ENCODE results near the gene RSPH6A.
"Not testable (repeated sequence)": the region's sequence is repeated elsewhere in the genome, so short reads cannot be mapped to it uniquely, and the experiment has no call there.

RSPH6A gene

DNA sequence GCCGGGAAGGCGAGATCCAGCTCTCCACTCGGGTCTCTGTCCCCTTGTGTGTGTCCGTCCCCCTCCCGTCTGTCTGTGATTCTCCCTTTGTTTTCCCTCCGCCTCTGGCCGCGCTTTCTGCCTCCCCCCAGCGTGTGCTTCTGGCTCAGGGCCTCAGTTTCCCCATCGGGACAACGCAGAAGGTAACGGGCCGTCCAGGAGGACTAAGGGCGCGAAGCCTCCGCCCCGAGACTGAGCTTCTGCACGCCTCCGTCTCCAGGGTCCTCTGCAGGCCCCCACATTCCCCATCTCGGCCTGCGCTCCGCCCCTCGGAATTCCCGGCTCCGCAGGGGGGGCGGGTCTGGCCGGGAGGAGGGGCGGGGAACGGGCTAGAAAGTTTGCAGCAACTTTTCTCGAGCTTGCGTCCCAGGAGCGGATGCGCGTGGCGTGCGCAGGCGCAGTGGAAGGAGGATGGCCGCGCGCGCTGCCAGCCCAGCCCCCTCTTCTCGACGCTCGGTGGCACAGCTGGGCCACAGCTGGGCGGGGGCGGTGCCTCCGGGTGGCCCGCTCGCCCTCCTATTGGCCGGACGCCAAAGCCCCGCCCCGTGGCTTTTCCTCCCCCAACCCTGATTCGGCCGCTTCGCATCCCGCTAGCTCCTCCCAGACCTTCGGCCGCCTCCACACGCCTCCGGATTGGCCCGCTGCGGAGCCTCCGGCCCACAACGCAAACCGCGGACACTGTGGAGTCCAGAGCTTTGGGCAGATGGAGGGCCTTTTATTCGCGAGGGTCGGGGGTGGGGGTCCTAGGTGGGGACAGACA is 45.9 kb downstream of the RSPH6A start, which contains the start of gene SIX5:
Gene SIX5, minus strand, starts transcription at position 269 of the 799 bp plus-strand sequence. CDS start 408 bp downstream, outside the sequence.
- peak within 1 kb of the TSS; percentile 78 for H3K4me3 ChIP-seq (ENCODE audit: low read depth, low read length)
- peak; percentile 94 for DNase-seq (ENCODE audit: low read depth)

DNA sequence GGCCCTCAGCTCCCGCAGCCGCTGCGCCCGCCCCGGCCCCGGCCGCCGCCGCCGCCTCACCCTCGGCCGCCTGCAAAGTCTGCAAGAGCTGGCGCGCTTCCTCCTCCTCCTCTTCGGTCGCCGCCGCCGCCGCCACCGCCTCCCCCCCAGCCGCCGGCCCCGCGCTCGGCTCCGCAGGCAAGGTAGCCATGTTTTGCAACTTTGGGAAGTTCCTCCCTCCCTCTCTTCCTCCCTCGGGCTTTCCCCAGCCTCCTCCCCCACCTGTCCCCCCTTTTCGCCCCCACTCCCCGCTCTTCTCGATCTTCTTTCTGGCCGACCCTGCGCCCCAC is 46.5 kb downstream of the RSPH6A start:
- DNase-seq (ENCODE audit: low read depth) = no peak
- H3K4me3 ChIP-seq (ENCODE audit: low read depth, low read length) = peak overlapping the region; percentile 78

DNA sequence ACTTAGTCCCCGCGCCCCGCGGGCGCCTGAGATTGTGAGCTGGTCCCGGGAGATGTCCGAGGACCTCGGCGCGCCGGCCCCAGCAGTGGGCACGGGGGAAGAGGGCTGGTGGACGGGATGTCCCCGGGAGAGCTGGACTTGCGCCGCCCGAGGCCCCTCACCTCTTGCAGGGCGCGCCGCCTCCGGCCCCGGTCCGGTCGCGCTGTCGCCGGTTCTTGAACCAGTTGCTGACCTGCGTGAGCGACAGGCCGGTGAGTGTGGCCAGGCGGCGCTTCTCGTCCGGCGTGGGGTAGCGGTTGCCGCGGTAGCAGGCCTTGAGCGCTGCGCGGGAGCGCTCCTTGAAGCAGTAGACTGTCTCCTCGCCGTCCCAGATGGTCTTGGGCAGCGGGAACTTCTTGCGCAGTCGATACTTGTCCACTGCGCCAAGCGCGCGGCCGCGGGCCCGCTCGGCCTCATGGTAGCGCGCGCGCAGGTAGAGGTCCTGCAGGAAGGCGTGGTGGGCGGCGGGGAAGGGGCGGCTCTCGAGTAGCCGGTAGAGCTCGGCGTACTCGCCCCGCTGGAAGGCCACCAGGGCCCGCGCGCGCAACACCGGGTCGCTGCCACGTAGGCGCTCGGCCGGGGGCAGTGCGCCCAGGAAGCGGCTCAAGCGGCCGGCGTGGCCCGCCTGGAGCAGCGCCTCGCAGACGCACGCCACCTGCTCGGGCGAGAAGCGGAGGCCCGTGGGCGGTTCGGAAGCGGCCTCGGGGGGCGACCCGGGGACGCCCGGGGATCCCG is 47.0 kb downstream of the RSPH6A start:
- H3K4me3 ChIP-seq (ENCODE audit: low read depth, low read length) = peak overlapping the region; percentile 78
- DNase-seq (ENCODE audit: low read depth) = no peak

DNA sequence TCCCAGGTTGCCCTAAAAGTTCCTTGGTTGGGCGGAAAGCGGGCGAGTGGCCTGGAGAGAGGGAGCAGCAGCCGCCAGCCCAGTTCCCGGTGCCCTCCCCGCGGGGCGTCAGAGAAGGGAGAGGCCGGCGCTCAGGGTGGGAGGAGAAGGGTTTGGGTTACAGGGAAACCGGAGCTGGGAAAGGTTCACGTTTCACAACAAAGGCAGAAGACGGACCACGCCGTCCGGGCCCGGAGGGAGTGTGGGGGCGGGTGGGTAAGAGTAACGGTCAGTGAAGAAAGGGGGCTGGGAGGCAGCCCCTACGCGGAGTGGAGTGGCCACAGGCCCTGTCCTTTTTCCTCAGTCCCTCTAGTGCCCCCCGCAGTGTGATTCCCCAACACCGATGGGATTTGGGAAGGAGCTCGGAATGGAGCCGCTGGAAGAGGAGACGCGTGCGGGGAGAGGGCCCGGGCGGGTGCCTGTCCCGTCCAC is 47.7 kb downstream of the RSPH6A start:
- peak; percentile 77 for DNase-seq (ENCODE audit: low read depth)
- H3K4me3 ChIP-seq (ENCODE audit: low read depth, low read length) = peak overlapping the region; percentile 78

DNA sequence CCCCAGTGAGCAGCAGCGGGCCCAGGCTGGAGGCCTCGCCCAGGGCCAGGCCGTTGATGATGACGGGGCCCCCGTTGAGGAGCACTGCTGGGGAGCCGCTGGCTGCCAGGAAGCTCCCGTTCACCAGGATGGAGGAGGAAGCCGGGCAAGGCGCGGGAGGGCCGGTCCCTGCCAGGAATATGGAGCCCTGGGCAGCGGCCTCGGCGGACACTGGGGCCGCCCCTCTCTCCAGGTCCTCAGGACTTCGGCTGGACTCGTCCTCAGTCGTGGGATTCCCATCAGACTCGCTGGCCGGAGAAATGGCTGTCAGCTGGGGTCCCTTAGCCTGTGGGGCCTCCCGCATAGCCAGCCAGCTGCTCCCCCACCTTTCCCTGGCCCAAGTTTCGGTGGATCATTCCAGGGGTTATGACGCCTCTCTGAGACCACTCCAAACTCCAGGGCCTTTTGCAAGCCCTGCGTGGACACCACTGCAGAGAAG is 48.2 kb downstream of the RSPH6A start:
- peak overlapping the region; percentile 78 for H3K4me3 ChIP-seq (ENCODE audit: low read depth, low read length)
- DNase-seq (ENCODE audit: low read depth) = no peak

DNA sequence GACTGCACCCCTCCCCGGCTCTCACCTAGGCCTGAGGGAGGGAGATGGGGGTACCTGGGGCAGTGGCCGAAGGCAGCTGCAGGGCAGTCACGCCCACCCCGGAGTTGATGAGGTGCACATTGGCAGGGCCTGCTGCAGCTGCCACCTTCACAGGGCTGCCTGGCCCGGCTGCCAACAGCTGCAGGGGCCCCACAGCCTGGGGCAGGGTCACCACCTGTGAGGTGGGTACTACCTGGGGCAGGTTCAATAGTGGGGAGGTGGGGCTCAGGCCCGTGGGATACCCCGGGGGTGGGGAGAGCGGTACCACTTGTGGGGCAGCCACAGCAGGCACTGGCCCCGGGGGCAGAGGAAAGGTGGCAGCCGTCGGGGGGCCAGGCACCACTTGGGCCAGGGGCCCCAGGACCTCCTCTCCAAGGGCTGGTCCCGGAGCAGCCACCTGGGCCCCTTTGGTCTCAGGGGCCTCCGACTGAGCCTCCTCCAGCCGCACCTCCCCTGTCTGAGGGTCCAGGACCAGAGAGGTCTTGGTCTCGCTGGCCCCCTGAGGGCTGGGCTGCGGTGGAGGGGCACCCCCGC is 48.7 kb downstream of the RSPH6A start:
- DNase-seq (ENCODE audit: low read depth) = no peak
- peak overlapping the region; percentile 78 for H3K4me3 ChIP-seq (ENCODE audit: low read depth, low read length)

DNA sequence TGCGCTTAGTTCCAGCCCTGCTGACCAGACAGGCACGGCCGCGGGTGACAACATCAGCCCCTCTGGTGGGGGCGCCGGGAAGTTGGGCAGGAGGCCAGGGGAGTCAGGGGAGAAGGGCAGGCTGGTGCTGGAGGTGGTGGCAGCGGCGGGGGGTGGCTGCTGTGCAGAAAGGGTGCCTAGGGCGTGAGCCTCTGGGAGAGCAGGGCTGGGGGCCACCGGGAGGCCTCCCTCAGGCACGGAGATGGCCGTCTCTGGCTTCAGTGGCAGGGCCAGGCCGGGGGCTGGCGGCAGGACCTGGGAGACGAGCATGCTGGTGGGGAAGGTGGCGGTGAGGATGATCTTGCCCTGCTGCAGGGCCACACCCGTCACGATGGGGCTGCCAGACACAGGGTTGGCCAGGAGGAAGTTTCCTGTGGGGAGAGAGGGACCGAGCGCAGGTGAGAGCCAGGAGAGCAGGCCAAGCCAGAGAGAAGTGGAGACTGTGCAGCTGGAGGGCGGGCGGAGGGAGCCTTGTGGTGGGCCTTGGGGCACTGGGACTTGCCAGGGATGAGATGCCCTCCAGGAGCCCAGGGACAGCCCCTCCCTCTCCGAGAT is 49.3 kb downstream of the RSPH6A start:
- no peak for DNase-seq (ENCODE audit: low read depth)
- H3K4me3 ChIP-seq (ENCODE audit: low read depth, low read length) = no peak overlapping the region

DNA sequence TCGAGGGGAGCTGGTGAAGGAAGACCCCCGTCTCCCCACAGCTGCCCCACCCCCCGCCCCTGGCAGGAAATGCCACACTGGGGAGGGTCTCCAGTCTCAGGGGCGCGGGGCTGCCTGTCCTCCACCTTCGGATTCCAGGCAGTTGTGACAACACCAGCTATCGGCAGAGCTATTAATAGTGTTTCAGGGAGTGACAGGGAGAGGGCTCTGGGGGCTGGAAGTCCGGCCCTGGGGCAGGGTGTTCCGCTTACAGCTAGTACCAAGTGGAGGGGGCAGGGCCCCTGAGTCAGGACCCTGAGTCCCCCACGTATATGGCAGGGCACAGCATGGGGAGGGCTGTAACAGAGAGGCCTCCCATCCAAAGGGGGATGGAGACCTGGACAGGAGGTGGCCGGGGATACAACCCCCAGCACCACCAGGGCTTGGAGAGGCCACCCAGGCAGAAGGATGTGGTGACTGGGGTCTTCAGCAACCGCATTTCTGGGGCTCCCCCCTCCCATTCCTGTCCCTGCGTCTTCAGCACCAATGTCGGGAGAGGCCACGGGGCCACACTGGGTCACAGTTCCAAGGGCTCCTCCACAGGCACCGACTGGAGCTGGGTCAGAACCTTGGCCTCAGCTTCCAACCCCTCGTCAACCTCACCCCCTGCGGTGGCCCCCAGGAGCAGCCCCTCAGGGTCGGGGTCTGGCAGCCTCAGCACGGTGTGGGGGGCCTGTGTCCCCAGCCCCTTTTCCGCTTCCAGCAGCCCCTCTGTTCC is 50.0 kb downstream of the RSPH6A start:
- DNase-seq (ENCODE audit: low read depth) = no peak
- no peak overlapping the region for H3K4me3 ChIP-seq (ENCODE audit: low read depth, low read length)

DNA sequence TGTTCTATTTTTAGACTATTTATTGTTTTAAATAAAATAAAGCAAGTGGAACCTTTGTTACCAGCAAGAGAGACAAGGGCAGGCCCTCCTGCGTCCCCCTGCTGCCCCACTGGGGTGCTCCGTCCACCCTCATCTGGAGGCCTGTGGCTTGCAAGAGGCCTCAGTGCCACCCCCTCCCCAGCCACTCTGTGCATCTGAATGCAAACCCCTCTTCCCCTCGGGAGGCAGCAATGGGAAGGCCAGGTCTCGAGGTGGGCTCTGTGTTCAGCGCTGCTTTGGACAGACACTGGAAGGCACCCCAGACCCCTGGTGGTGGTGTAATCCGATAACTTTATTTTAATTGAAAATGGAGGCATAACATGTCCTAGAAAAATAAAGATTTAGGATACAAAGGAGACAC is 50.6 kb downstream of the RSPH6A start:
- no peak overlapping the region for H3K4me3 ChIP-seq (ENCODE audit: low read depth, low read length)
- no peak for DNase-seq (ENCODE audit: low read depth)

DNA sequence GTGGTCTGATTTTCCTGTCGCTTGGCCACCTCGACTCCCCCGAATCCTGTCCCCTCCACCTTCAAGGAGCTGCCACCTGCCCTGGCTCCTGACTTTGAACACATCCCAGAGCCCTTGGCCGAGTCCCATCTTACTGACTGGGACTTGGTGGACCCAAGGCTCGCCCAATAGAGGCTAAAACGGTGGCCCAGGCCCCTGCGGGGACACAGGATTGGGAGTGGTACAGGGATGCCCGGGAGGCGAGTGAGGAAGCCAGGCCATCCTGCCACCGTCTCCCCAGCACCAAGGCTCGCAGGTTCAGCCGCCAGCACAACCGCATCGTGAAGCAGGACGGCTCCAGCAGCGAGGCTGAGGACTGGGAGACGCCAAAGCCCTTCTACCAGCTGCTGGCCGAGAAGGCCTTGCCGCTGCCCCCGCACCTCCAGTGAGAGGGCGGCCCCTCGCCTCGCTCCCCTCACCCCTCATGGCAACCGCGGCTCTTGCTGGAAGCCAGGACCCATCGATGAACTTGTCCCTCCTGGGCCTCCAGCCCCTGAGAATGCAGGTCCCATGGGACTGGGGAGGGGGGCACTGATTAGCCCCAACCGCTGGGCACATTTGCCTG is 51.3 kb downstream of the RSPH6A start:
- H3K4me3 ChIP-seq (ENCODE audit: low read depth, low read length) = no peak overlapping the region
- no peak for DNase-seq (ENCODE audit: low read depth)

DNA sequence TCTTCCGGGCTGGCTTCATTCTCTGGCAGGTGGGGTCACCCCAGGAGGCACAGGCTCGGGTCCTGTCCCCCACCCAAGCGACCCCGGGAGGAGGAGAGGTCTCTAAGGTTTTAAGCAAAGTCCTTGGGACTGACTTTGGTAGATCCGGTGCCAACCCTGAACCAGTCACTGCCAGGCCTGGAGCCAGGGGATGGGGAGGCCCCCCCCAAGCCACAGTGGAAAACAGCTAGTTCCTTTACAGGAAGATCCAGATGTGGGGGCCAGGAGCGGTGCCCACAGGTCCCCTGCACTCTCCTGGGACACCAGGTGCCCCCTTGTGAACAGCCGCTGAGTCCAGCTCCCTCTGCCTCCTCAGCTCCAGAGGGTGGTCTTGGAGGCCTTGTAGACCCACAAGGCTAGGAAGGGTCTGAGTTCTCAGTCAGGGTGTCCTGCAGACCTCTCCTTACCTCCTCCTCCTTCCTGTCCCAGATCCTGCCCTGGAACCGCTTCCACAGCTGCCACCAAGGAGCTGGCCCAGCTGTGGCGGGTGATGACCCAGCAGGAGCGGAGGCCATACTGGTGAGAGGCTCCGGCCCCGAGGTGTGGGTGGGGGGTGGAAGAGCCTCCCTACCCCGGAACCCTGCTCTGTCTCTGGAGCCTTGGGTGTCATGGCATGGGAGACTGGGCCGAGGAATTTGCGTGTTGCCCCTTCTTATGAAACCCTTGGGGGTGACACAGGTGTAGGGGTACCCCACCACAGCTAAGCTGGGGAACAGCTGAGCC is 52.1 kb downstream of the RSPH6A start:
- no peak for DNase-seq (ENCODE audit: low read depth)
- no peak overlapping the region for H3K4me3 ChIP-seq (ENCODE audit: low read depth, low read length)

DNA sequence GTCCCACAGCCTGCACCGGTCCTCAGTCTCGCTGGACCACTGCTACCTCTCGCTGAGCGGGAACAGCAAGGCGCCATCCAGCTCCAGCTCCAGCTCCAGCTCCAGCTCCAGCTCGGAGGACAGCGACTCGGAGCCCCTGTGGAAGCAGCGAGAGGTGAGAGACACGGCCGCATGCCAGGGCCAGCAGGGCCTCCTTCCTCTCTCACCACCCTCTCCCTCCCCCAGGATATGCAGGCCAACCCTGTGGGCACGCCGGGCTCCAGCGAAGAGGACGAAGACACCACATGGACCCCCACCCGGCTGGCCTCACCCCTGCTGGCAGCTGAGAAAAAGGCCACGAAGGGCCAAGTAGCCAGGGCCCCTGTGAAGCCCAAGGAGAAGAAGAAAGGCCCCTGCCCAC is 53.4 kb downstream of the RSPH6A start:
- no peak for DNase-seq (ENCODE audit: low read depth)
- no peak overlapping the region for H3K4me3 ChIP-seq (ENCODE audit: low read depth, low read length)

DNA sequence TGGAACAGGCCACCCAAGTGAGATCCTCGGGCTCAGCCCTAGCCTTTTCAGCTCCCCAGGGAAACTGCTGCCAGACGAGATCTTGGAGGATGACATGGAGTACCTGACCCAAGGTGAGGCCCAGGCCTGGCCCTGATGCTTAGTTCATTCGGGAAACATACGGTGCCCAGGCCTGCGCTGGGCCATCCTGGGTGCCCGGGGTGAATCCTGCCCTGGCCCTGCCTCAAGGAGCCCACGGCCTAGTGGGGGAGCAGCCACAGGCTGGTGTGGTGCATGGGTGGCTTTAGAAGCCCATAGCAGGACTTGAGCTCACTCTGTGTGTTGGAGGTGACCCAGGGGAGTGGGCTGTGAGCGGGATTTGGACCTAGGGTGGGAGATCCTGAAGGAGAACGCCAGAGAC is 56.2 kb downstream of the RSPH6A start:
- H3K4me3 ChIP-seq (ENCODE audit: low read depth, low read length) = no peak overlapping the region

DNA sequence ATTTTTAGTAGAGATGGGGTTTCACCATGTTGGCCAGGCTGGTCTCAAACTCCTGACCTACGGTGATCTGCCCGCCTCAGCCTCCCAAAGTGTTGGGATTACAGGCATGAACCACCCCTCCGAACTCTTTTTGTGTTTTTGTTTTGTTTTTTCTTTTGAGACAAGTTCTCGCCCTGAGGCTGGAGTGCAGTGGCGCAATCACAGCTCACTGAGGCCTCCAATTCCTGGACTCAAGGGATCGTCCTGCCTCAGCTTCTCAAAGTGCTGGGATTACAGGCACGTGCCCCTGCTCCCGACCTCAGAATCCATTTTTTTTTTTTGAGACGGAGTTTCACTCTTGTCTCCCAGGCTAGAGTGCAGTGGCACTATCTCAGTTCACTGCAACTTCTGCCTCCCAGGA is 57.4 kb downstream of the RSPH6A start:
- no peak for DNase-seq (ENCODE audit: low read depth)
- no peak overlapping the region for H3K4me3 ChIP-seq (ENCODE audit: low read depth, low read length)

More for the DNA sequence above, 56.2 kb downstream of the RSPH6A start:
- no peak for DNase-seq (ENCODE audit: low read depth)

DNA sequence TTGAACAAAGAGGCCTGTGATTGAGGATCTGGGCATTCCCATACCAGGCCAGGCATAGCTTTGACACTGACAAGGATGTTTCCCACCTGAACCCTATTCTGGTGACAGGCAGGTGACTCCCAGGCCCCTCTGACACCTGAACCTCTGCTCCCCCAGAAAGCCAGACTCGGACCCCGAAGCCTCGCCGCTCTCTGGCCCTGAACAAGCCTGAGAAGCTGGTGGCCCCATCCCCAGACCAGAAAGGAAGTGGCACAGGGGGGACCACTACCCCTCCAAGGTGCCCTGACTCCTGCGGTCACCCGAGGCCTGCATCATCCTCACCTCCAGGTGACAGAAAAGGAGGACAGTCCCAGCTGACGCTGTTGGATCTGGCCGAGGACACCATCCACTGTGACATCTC is 60.8 kb downstream of the RSPH6A start:
- no peak overlapping the region for H3K4me3 ChIP-seq (ENCODE audit: low read depth, low read length)

DNA sequence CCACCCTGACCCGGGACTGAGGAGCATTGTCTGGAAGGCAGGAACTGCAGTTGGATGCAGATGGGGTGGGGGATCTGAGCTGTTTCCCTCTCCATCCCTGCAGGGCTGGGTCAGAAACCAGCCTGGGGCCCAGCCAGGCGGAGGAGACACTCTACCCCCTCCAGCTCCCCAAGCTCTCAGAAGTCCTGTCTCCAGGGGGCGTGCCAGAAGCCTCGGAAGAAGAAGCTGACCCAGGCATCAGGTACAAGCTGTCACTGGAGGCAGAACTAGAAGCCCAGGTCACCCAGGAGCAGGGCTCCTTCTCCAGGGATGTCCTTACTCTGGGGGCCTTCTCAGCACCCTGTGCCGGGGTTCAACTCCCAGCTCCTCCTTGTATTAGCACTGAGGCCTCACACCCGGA is 61.6 kb downstream of the RSPH6A start:
- no peak for DNase-seq (ENCODE audit: low read depth)

More for the DNA sequence above, 60.8 kb downstream of the RSPH6A start:
- DNase-seq (ENCODE audit: low read depth) = no peak

DNA sequence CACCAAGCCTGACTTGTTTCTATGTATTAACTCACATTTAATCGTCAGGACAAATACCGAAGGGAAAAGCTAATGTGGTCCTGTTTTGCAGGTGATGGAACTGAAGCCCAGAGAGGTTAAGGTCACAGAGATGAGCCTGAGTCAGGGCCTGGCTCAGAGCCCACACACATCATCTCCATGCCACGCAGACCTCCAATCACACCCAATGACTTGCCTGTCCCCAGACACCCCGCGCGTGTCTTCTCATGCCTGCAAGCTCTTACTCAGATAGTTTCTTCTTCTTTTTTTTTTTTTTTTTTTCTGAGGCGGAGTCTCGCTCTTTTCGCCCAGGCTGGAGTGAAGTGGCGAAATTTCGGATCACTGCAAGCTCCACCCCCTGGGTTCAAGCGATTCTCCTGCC is 62.5 kb downstream of the RSPH6A start:
- no peak overlapping the region for H3K4me3 ChIP-seq (ENCODE audit: low read depth, low read length)
- no peak for DNase-seq (ENCODE audit: low read depth)

More for the DNA sequence above, 61.6 kb downstream of the RSPH6A start:
- no peak overlapping the region for H3K4me3 ChIP-seq (ENCODE audit: low read depth, low read length)

DNA sequence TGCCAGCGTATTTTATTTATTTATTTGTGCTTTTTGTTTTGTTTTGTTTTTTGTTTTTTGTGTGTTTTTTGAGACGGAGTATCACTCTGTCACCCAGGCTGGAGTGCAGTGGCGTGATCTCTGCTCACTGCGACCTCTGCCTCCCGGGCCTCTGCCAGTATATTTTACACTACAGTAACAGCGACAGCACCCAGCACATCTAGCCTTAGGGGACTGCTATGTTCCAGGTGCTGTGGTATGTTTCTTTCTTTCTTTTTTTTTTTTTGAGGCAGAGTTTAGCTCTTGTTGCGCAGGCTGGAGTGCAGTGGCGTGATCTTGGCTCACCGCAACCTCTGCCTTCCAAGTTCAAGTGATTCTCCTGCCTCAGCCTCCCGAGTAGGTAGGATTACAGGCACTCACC is 63.6 kb downstream of the RSPH6A start:
- H3K4me3 ChIP-seq (ENCODE audit: low read depth, low read length); DNase-seq (ENCODE audit: low read depth): not testable (repeated sequence)
